ENCODE data around the gene EFHD1. TPM values are rescaled to one million over a fixed set of nuclear protein-coding genes. Genes with fewer than 3 reads are reported as not detected.

The EFHD1 gene
- total and polyA plus RNA-seq, 7 donors: 6.6 to 20.7 (median 10.0) TPM

- H3K36me3 ChIP-seq (ENCODE audit: insufficient read depth in 1 of 2, low read depth in 1 of 2): peaks cover 0 to 75% of the 10 kb centered on the region in 2 donors
- intact Hi-C loops (cut with DNase I): no loop called here
- WGBS, 3 donors: 75 to 79% (median 78%) methylated on average over 1 of the region's 1 CpG
These were observed 89.6 kb downstream of the EFHD1 start for GRCh38 chr2:232723027-232723426.

DNA sequence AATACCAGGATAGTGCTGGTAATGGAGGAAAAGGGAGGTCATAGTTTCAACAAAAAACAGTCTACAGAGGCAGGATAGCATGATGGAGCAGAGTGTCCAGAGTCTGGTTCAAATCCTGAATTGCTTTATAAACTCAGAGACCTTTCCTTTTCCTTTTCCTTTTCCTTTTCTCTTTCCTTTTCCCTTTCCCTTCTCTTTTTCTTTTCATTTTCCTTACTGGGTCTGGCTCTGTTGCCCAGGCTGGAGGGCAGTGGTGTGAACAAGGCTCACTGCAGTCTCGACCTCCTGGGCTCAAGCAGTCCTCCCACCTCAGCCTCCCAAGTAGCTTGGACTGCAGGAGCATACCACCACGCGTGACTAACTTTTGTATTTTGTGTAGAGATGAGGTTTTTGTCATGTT, 95.4 kb downstream of the EFHD1 start:
- H3K36me3 ChIP-seq (ENCODE audit: insufficient read depth in 1 of 2, low read depth in 1 of 2): peaks cover 2 to 68% of the 10 kb centered on the region in 2 donors
- no peak for ATAC-seq
- TF ChIP-seq, protein P1, sequence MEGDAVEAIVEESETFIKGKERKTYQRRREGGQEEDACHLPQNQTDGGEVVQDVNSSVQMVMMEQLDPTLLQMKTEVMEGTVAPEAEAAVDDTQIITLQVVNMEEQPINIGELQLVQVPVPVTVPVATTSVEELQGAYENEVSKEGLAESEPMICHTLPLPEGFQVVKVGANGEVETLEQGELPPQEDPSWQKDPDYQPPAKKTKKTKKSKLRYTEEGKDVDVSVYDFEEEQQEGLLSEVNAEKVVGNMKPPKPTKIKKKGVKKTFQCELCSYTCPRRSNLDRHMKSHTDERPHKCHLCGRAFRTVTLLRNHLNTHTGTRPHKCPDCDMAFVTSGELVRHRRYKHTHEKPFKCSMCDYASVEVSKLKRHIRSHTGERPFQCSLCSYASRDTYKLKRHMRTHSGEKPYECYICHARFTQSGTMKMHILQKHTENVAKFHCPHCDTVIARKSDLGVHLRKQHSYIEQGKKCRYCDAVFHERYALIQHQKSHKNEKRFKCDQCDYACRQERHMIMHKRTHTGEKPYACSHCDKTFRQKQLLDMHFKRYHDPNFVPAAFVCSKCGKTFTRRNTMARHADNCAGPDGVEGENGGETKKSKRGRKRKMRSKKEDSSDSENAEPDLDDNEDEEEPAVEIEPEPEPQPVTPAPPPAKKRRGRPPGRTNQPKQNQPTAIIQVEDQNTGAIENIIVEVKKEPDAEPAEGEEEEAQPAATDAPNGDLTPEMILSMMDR (IDR thresholded peaks at IDR 0.05): no peak
- no peaks in the 10 kb centered on the region for H3K27me3 ChIP-seq (ENCODE audit: insufficient read depth in 3 of 3, low read length in 2 of 3)
- WGBS, 3 donors: 96 to 98% (median 96%) methylated on average over 3 of the region's 3 CpGs
- no peak for DNase-seq
- no peak overlapping the region for H3K4me3 ChIP-seq
- intact Hi-C loops (cut with DNase I): no loop called here
- H3K4me1 ChIP-seq: peaks cover 6% of the 10 kb centered on the region
- H3K27ac ChIP-seq: no peak overlapping the region
- H3K9me3 ChIP-seq: no peaks in the 10 kb centered on the region

More at GRCh38 chr2:232723027-232723426, 89.6 kb downstream of the EFHD1 start:
- Histone ChIP-seq H3K9me3 (no peaks in the 10 kb centered on the region), H3K4me3 (no peak overlapping the region), H3K27me3 (ENCODE audit: insufficient read depth in 3 of 3, low read length in 2 of 3) (no peaks in the 10 kb centered on the region), H3K27ac (no peak overlapping the region), H3K4me1 (no peaks in the 10 kb centered on the region)
- DNase-seq (no peak), ATAC-seq (no peak)
- TF ChIP-seq, protein P1 (IDR thresholded peaks at IDR 0.05): no peak

DNA sequence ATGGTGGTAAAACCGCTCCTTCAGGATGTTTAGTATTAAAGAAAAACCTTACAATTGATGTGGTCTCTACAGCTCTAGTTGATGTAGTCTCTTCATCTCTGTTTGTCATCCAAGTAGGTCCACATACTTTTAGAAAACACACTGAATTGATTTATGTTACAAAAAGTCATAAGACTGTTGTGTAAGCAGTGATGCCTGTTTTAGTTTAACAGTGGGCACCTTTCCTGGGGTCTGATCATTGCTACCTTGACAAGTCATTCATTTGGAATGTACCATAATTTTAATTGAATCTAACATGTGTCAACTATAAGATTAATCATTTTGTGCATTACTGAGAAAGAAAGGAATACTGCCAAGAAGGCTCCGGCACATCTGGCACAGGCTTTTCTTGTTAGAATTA, 98.1 kb downstream of the EFHD1 start:
- no peak overlapping the region for H3K27ac ChIP-seq
- DNase-seq: no peak
- WGBS, 3 donors: 62 to 83% (median 67%) methylated on average over 2 of the region's 2 CpGs
- no peak for ATAC-seq
- H3K27me3 ChIP-seq (ENCODE audit: insufficient read depth in 3 of 3, low read length in 2 of 3): no peaks in the 10 kb centered on the region
- TF ChIP-seq, protein P1 (IDR thresholded peaks at IDR 0.05): no peak
- H3K4me1 ChIP-seq: peaks cover 6% of the 10 kb centered on the region
- intact Hi-C loops (cut with DNase I): no loop called here
- H3K36me3 ChIP-seq (ENCODE audit: insufficient read depth in 1 of 2, low read depth in 1 of 2): peaks cover 2 to 66% of the 10 kb centered on the region in 2 donors
- no peaks in the 10 kb centered on the region for H3K9me3 ChIP-seq
- H3K4me3 ChIP-seq: no peak overlapping the region

Other genes starting within 250 kb of the EFHD1 start
- not detected for gene ALPG, start 226.8 kb upstream of the EFHD1 start, total RNA-seq
- gene ALPG, start 226.8 kb upstream of the EFHD1 start, polyA plus RNA-seq: not detected
- not detected for gene ALPI, start 177.5 kb upstream of the EFHD1 start, total RNA-seq
- gene ALPI, start 177.5 kb upstream of the EFHD1 start, polyA plus RNA-seq: under 1 TPM in 2 of 3 donors, not detected in 1; 0.05 to 0.14 TPM
- 1 to 10 TPM in 1 of 4 donors, under 1 TPM in 3; 0.32 to 1.0 (median 0.61) TPM for gene ECEL1, start 145.8 kb upstream of the EFHD1 start, total RNA-seq
- gene ECEL1, start 145.8 kb upstream of the EFHD1 start, polyA plus RNA-seq: 1 to 10 TPM in 1 of 3 donors, under 1 TPM in 2; 0.45 to 1.8 (median 0.55) TPM
- 1 to 10 TPM; 2.0 to 5.0 (median 2.9) TPM for gene PRSS56, start 113.2 kb upstream of the EFHD1 start, total RNA-seq
- gene PRSS56, start 113.2 kb upstream of the EFHD1 start, polyA plus RNA-seq: 1 to 10 TPM in 2 of 3 donors, under 1 TPM in 1; 0.82 to 3.2 (median 1.8) TPM
- gene CHRND, start 107.4 kb upstream of the EFHD1 start, total RNA-seq: 100 to 1,000 TPM in 2 of 4 donors, 10 to 100 TPM in 2; 58.8 to 300 (median 97.7) TPM
- gene CHRND, start 107.4 kb upstream of the EFHD1 start, polyA plus RNA-seq: 10 to 100 TPM in 2 of 3 donors, 1 to 10 TPM in 1; 6.5 to 13.5 (median 12.5) TPM
- 10 to 100 TPM in 2 of 4 donors, 1 to 10 TPM in 2; 2.9 to 94.1 (median 17.2) TPM for gene CHRNG, start 93.9 kb upstream of the EFHD1 start, total RNA-seq
- gene CHRNG, start 93.9 kb upstream of the EFHD1 start, polyA plus RNA-seq: 1 to 10 TPM in 2 of 3 donors, under 1 TPM in 1; 0.68 to 7.3 (median 1.5) TPM
- 1 to 10 TPM; 2.3 to 4.9 (median 3.7) TPM for gene TIGD1, start 83.0 kb upstream of the EFHD1 start, total RNA-seq
- 1 to 10 TPM; 2.6 to 6.8 (median 6.4) TPM for gene TIGD1, start 83.0 kb upstream of the EFHD1 start, polyA plus RNA-seq
- 100 to 1,000 TPM in 1 of 4 donors, 10 to 100 TPM in 3; 76.1 to 136 (median 88.4) TPM for gene EIF4E2, start 82.9 kb upstream of the EFHD1 start, total RNA-seq
- gene EIF4E2, start 82.9 kb upstream of the EFHD1 start, polyA plus RNA-seq: 10 to 100 TPM; 39.6 to 85.2 (median 67.4) TPM
- 10 to 100 TPM; 64.3 to 72.6 (median 65.5) TPM for gene GIGYF2, start 63.7 kb downstream of the EFHD1 start, total RNA-seq
- 10 to 100 TPM; 13.8 to 44.7 (median 14.4) TPM for gene GIGYF2, start 63.7 kb downstream of the EFHD1 start, polyA plus RNA-seq
- not detected for gene KCNJ13, start 143.0 kb downstream of the EFHD1 start, total RNA-seq
- gene KCNJ13, start 143.0 kb downstream of the EFHD1 start, polyA plus RNA-seq: under 1 TPM in 1 of 3 donors, not detected in 2; 0.03 TPM
- 1 to 10 TPM in 1 of 4 donors, under 1 TPM in 3; 0.56 to 2.1 (median 0.60) TPM for gene SNORC, start 236.7 kb downstream of the EFHD1 start, total RNA-seq
- gene SNORC, start 236.7 kb downstream of the EFHD1 start, polyA plus RNA-seq: 1 to 10 TPM in 1 of 3 donors, under 1 TPM in 2; 0.06 to 1.1 (median 0.64) TPM